ENCODE data around the gene BCO1.

BCO1 gene

GRCh38 chr16:81275795-81276194 lies 37.3 kb downstream of the BCO1 start:
- no peak for DNase-seq (ENCODE audit: low read depth in 2 of 2)

- DNase-seq (ENCODE audit: low read depth in 2 of 2): no peak
Observed at GRCh38 chr16:81276323-81276722, 37.8 kb downstream of the BCO1 start.

GRCh38 chr16:81277541-81278080 lies 39.1 kb downstream of the BCO1 start:
- DNase-seq (ENCODE audit: low read depth in 2 of 2): no peak

DNA sequence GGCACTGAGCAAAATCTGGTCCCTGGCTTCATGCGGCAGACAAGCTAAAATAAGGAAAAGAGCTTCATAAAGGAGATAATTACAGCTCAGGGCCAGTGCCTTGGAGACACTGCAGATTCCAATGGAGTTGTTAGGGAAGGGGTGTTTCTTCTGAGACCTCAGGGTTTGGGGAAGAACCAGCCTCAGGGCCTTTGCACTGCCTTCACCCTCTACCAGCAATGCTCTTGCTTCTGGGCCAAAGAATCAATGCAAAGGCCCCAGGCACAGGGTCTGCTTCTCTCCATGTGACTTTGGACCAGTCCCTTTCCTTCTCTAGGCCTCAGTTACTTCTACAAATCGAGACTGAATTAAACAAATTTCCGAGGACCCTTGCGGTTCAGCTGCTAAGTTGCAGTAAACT lies 40.0 kb downstream of the BCO1 start:
- DNase-seq (ENCODE audit: low read depth in 2 of 2): no peak

DNA sequence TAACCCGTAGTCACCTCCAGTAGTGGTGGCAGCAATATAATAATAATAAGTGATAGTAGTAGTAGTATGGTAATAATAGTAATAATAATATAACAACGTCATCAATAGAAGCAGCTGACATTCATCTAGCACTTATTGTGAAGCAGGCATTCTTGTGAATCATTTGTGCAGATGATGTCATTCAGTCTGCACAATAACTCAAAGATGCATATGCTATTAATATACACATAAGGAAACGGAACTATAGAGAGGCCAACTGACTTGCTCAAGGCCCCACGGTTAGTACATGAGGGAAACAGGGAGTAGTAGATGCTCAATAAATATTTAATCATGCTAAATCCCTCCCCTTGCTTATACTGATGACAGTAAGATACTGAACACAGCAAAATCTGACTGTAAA lies 40.9 kb downstream of the BCO1 start:
- no peak for DNase-seq (ENCODE audit: low read depth in 2 of 2)

DNA sequence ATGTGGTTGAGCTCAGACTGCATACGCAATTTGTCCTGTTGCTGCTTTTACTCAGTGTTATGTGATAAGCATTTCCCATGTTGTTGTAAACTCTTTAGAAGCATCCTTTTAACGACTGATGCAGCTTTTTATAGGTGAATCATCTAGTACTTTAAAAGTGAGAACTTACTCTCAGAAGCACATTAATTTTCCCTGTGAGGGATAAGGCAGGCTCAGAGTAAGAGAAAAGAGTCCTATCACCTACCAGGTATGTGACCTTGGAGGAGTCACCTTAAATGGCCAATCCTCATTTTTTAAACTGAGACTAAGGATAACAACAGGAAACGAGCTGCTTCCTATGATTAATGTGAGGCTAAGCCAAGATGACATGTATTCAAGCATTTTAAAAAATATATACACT lies 41.9 kb downstream of the BCO1 start:
- DNase-seq (ENCODE audit: low read depth in 2 of 2): no peak

DNA sequence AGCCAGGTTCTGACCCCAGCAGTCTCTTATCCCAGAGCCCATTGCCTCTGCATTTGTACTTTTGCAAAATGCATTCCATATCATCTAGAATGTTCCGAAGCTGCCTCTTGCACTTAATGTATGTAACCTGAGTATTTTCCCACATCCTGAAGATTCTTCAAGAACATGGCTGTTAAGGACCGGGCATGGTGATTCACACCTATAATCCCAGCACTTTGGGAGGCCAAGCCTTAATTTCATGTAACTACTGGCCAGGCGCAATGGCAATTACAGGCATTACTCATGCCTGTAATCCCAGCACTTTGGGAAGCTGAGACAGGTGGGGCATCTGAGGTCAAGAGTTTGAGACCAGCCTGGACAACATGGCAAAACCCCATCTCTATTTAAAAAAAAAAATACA lies 44.6 kb downstream of the BCO1 start:
- DNase-seq (ENCODE audit: low read depth in 2 of 2): no peak

GRCh38 chr16:81284995-81285600 lies 46.6 kb downstream of the BCO1 start:
- no peak for DNase-seq (ENCODE audit: low read depth in 2 of 2)

DNA sequence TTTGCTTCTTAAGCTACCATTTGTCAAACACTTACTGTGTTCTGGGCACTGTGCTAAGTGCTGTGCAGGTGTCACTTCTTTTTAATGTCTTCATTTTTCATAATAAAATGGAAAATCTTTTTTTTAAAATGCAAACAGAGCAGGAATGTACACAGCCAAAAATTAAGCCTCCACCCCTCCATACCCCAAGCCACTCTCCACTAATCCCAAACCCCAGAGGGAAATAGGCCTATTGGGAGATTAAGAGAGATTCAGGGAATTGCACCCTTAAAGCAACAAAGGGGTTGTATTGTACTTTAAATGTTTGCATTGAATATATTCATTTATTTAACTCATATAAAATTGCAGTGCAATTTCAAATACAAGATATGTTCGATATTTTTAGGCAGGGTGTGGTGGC lies 47.7 kb downstream of the BCO1 start:
- DNase-seq (ENCODE audit: low read depth in 2 of 2): no peak

DNA sequence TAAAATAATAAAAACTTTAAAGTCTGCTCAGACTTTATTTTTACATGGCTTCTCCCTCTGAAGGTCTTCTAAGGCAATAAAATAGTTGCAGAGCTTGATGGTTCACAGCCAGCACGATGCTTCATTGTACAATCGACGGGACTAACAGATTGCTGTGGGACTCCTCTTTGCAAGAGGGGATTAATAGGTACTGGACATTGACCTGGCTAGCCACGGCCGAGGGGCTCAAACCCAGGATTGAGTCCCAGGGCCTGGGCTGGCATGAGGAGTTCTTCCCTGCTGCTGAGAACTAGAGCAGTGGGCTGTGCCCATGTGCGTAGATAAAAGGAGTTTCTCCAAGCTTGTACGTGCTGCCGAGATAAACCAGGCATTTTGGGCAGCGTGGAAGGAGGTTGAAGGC lies 52.6 kb downstream of the BCO1 start:
- no peak for DNase-seq (ENCODE audit: low read depth in 2 of 2)

DNA sequence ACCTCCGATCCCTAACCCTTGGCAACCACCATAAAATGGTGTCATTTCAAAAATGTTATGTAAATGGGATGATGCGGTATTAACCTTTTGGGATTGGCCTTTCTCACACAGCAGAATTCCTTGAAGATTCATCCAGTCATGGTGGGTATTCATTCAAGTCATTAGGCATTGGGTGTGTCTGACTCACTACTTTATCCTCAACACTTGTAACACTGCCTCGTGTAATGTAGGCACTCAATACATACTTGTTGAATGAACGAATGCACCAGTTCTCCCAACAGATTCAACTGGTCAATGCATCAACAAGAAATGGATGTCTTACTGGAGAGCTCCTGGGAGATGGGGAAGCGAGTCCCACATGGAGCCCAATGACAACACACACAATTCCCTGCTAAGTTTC lies 54.4 kb downstream of the BCO1 start:
- no peak for DNase-seq (ENCODE audit: low read depth in 2 of 2)

GRCh38 chr16:81293909-81294802 lies 55.7 kb downstream of the BCO1 start:
- DNase-seq (ENCODE audit: low read depth in 2 of 2): no peak

GRCh38 chr16:81296631-81297030 lies 58.1 kb downstream of the BCO1 start:
- no peak for DNase-seq (ENCODE audit: low read depth in 2 of 2)

DNA sequence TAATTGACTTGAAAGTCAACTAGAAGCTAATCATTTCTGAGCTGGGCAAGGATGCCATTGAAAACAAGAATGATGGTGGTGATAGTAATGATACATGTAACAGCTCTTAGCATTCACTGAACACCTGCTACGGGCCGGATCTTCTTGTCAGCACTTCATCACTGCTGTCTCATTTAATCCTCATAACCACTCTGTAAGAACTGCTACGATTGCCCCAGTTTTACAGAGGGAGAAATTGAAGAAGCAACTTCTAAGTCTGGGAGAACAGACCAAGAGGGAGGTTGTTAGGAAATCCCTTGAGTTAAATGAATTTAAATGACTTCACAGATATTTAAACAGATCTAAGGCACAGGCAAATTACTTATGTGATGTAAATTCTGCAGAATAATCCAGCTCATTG lies 69.3 kb downstream of the BCO1 start:
- no peak for DNase-seq (ENCODE audit: low read depth in 2 of 2)

DNA sequence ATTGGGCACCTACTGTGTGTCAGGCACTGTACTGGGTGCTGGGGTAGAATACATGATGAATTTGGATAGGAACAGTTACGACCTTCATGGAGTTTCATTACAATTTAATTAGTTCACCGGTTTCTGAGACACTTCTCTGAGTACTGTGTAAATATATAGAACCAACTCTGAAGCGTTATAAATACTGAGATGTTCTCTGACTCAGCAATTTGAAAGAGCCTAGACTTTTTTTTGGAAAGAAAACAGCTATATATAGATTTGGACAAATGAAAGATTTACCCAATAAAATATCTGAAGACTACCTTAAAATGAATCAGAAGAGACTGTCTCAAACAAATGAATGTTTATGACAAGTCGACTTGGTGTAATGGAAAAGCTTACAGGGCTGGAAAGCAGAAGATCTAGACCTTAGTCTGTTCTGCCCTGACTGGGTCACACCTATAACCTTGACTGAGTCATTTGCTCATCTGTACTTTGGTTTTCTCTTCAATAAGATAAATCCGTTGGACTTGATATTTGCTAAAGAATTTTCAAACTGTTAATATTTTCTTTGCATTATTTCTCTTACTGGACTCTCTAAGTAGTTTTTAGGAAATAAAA lies 71.7 kb downstream of the BCO1 start:
- DNase-seq (ENCODE audit: low read depth in 2 of 2): no peak

DNA sequence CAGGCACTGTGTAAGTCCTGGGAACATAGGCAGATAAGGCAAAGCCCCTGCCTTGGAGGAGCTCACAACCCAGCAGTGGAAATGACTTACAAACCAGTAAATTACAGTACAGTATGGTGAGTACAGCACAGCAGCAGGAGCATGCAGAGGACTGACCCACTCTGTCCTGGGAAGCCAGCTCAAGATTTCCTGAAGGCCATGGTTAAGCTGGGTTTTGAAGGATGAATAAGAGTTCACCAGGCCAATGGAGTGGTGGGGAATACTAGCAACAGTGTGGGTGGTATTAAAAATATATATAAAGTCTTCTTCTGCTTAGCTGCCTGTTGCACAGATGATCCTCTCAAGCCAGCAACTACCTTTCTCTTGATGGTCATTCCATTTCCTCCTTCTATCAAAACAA lies 73.3 kb downstream of the BCO1 start:
- DNase-seq (ENCODE audit: low read depth in 2 of 2): no peak

GRCh38 chr16:81313701-81314602 lies 75.5 kb downstream of the BCO1 start:
- DNase-seq (ENCODE audit: low read depth in 2 of 2): no peak

DNA sequence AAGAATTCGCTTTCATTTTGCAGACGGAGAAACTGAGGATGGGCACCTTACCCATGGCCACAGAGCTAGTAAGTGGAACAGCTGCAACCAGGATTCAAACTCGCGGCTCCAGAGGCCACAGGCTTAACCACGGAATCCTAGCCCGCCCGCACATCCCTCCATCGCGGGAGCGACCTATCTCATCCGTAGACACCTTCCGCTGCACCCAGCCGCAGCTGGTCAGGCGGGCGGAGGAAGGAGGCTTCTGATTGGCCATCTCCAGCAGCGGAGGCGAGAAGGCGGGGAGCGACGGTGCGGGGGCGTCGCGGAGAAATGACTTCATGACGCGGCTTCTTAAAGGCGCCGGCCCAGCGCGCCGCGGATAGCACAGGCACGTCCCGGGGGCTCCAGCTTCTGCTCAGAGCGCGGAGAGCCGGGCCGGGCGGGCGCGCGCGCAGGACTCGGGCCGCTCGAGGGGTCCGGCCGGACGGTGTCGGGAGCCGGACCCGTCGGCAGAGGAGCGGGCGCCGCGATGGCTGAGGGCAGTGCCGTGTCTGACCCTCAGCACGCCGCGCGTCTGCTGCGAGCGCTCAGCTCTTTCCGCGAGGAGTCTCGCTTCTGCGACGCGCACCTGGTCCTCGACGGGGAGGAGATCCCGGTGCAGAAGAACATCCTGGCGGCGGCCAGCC lies 76.2 kb downstream of the BCO1 start, which contains the start of gene GAN:
Gene GAN, plus strand, starts transcription at position 360 of the 668 bp plus-strand sequence. Its CDS starts 152 bp downstream, at position 512.
- DNase-seq (ENCODE audit: low read depth in 2 of 2): peak; percentile 89 to 92

DNA sequence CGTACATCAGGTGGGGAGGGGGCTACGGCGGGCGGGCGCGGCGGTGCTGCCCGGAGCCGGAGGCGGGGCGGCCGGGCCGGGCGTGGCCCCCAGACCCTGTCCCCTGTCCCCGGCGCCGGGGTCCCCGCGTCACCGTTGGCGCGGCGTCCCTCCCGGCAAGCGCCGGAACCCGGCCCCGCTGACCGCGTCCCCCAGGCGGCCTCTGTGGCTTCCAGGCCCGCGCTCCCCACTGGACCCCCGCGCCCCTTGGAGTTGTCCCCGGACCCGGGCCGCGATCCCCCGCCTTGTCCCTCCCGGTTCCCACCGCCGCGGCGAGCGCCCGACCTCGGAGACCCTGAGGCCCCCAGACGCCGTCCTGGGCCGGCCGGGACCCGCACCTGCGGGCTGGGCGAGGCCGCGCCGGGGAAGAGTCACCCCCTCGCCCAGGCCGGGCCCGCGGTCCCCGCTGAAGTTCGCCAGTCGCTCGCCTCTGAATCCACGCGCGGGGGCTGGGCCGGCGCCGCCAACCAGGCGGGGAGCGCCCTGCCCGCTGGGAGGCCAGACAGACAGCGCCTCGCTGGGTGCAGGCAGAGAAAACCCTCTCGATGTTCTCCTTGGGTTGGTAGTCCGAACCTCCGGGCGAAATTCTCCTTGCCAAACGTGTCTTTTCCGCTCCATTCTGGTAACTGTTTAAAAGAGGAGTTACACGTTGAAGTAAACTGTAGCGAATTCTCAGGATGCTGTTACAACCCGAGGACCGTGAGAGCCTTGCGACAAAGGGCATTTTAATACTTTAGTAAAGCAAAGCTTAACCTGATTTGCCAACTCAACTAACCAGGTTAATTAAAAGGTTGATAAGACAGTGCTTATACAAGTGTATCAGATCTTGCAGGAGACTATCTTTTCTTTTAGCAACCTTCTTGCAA lies 77.0 kb downstream of the BCO1 start:
- DNase-seq (ENCODE audit: low read depth in 2 of 2): no peak

- DNase-seq (ENCODE audit: low read depth in 2 of 2): no peak
Observed at GRCh38 chr16:81316176-81316496, 77.6 kb downstream of the BCO1 start.

Data from activated CD4-positive, alpha-beta T cell treated with anti-CD3 and anti-CD28 coated beads for 24 hours (primary cell).